Measurements from ENCODE around the gene ABCC3.

The ABCC3 gene

GRCh38 chr17:50668025-50668837 is 33.5 kb downstream of the ABCC3 start:
- no peak for DNase-seq (ENCODE audit: low read depth, low spot score)
- Histone ChIP-seq H3K9me3 (ENCODE audit: low read depth, low read length) (no peaks in the 10 kb centered on the region), H3K4me3 (no peak overlapping the region), H3K27ac (no peak overlapping the region), H3K36me3 (ENCODE audit: insufficient read depth, low read length) (no peaks in the 10 kb centered on the region), H3K9ac (ENCODE audit: insufficient read length) (no peak overlapping the region)
- no peak for TF ChIP-seq FOXP2 (optimal IDR thresholded peaks at IDR 0.05; ENCODE audit: control extremely low read depth, extremely low read length, insufficient read depth)

DNA sequence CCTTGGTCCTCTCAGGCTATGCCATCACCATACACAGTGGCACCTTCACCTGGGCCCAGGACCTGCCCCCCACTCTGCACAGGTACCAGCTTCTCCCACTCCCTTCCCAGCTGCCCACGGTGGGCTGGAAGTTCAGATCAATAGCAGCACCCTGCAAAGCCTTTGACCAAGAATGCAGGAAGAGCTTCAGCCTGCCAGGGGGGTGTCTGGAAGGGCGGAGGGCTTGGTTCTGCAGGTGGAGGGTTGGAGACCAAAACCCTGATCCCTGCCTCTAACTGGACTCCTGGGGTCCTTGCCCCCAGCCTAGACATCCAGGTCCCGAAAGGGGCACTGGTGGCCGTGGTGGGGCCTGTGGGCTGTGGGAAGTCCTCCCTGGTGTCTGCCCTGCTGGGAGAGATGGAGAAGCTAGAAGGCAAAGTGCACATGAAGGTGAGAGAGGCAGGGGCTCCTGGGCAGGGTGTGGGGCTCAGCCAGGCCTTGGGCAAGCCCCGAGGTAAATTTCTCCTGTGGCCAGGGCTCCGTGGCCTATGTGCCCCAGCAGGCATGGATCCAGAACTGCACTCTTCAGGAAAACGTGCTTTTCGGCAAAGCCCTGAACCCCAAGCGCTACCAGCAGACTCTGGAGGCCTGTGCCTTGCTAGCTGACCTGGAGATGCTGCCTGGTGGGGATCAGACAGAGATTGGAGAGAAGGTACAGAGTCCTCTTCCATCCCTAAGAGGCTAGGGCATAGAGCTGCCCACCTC is 34.3 kb downstream of the ABCC3 start:
- no peak overlapping the region for H3K9ac ChIP-seq (ENCODE audit: insufficient read length)
- no peaks in the 10 kb centered on the region for H3K36me3 ChIP-seq (ENCODE audit: insufficient read depth, low read length)
- no peak overlapping the region for H3K27ac ChIP-seq
- H3K4me3 ChIP-seq, result no peak overlapping the region
- no peaks in the 10 kb centered on the region for H3K9me3 ChIP-seq (ENCODE audit: low read depth, low read length)
- no peak for TF ChIP-seq EZH2 (IDR thresholded peaks at IDR 0.05)
- no peak for TF ChIP-seq FOXP2 (optimal IDR thresholded peaks at IDR 0.05; ENCODE audit: control extremely low read depth, extremely low read length, insufficient read depth)
- no peak for TF ChIP-seq POLR2AphosphoS5 (IDR thresholded peaks at IDR 0.05; ENCODE audit: borderline replicate concordance, low read depth, low read length)
- DNase-seq (ENCODE audit: low read depth, low spot score), result no peak

DNA sequence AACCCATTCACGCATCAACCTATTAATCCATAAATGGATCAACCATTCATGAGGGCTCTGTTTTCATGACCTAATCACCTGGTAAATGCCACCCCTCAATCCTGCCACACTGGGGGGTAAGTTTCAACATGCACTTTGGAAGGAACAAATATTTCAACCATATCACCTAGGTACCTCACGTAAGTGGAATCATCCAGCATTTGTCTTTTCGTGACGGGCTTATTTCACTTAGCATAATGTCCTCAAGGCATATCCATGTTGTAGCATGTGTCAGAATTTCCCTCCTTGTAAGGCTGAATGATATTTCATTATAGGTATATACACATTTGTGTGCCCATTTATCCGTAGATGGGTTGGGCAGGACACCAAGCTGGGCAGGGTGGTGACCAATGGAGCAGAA is 37.4 kb downstream of the ABCC3 start:
- no peak for TF ChIP-seq EZH2 (IDR thresholded peaks at IDR 0.05)
- no peak for TF ChIP-seq POLR2AphosphoS5 (IDR thresholded peaks at IDR 0.05; ENCODE audit: borderline replicate concordance, low read depth, low read length)
- TF ChIP-seq FOXP2 (optimal IDR thresholded peaks at IDR 0.05; ENCODE audit: control extremely low read depth, extremely low read length, insufficient read depth), result no peak
- no peak for DNase-seq (ENCODE audit: low read depth, low spot score)
- no peak overlapping the region for H3K4me3 ChIP-seq
- H3K27ac ChIP-seq, result no peak overlapping the region
- no peaks in the 10 kb centered on the region for H3K9me3 ChIP-seq (ENCODE audit: low read depth, low read length)
- no peak overlapping the region for H3K9ac ChIP-seq (ENCODE audit: insufficient read length)
- H3K36me3 ChIP-seq (ENCODE audit: insufficient read depth, low read length), result no peaks in the 10 kb centered on the region

DNA sequence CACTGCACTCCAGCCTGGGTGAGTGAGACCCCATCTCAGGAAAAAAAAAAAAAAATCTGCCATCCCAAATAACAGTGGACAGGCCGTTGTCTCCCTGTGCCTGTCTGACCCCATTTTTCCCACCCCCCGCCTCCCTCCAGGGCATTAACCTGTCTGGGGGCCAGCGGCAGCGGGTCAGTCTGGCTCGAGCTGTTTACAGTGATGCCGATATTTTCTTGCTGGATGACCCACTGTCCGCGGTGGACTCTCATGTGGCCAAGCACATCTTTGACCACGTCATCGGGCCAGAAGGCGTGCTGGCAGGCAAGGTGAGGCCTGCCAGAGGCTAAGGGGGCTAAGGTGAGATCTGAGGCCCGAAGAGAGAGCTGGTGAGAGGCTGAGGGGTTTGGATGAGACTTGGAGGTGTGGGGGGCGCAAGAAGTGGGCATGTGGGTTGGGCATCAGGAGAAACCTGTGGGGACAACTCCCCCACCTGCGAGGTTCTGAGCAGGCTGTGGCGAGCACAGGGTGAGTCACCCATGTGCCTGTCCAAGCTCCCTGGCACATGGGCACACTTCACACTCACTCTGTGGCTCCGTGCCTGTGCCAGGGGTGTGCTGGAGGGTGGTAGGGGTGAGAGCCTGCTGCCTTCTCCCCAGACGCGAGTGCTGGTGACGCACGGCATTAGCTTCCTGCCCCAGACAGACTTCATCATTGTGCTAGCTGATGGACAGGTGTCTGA is 38.3 kb downstream of the ABCC3 start:
- no peak for DNase-seq (ENCODE audit: low read depth, low spot score)
- Histone ChIP-seq H3K27ac (no peak overlapping the region), H3K4me3 (no peak overlapping the region), H3K9me3 (ENCODE audit: low read depth, low read length) (no peaks in the 10 kb centered on the region), H3K36me3 (ENCODE audit: insufficient read depth, low read length) (no peaks in the 10 kb centered on the region), H3K9ac (ENCODE audit: insufficient read length) (no peak overlapping the region)
- TF ChIP-seq POLR2AphosphoS5 (IDR thresholded peaks at IDR 0.05; ENCODE audit: borderline replicate concordance, low read depth, low read length) (no peak), EZH2 (IDR thresholded peaks at IDR 0.05) (no peak), FOXP2 (optimal IDR thresholded peaks at IDR 0.05; ENCODE audit: control extremely low read depth, extremely low read length, insufficient read depth) (no peak)

DNA sequence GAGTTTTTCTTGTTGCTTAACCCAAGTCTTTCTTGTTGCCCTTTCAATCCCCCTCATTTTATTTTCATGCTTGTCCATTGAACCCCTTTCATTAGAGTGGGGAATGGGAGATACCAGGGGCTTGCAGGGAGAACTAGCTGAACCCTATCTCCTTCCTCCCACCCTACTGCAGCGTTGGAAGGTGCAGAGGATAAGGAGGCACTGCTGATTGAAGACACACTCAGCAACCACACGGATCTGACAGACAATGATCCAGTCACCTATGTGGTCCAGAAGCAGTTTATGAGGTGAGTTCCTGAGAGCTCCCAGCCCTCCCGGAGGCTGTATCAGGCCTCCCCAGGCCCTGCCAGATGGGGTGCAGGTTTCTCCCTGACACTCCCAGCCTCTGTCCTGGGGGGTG is 40.5 kb downstream of the ABCC3 start:
- Histone ChIP-seq H3K4me3 (no peak overlapping the region), H3K9me3 (ENCODE audit: low read depth, low read length) (no peaks in the 10 kb centered on the region), H3K27ac (no peak overlapping the region), H3K36me3 (ENCODE audit: insufficient read depth, low read length) (no peaks in the 10 kb centered on the region), H3K9ac (ENCODE audit: insufficient read length) (no peak overlapping the region)
- no peak for TF ChIP-seq EZH2 (IDR thresholded peaks at IDR 0.05)
- no peak for DNase-seq (ENCODE audit: low read depth, low spot score)

GRCh38 chr17:50675627-50676026 is 40.9 kb downstream of the ABCC3 start:
- no peak overlapping the region for H3K9ac ChIP-seq (ENCODE audit: insufficient read length)
- TF ChIP-seq EZH2 (IDR thresholded peaks at IDR 0.05) (no peak), FOXP2 (optimal IDR thresholded peaks at IDR 0.05; ENCODE audit: control extremely low read depth, extremely low read length, insufficient read depth) (no peak), POLR2AphosphoS5 (IDR thresholded peaks at IDR 0.05; ENCODE audit: borderline replicate concordance, low read depth, low read length) (no peak)
- no peaks in the 10 kb centered on the region for H3K9me3 ChIP-seq (ENCODE audit: low read depth, low read length)
- no peak overlapping the region for H3K27ac ChIP-seq
- DNase-seq (ENCODE audit: low read depth, low spot score), result no peak
- no peaks in the 10 kb centered on the region for H3K36me3 ChIP-seq (ENCODE audit: insufficient read depth, low read length)
- no peak overlapping the region for H3K4me3 ChIP-seq

GRCh38 chr17:50676065-50676975 is 41.6 kb downstream of the ABCC3 start:
- TF ChIP-seq FOXP2 (optimal IDR thresholded peaks at IDR 0.05; ENCODE audit: control extremely low read depth, extremely low read length, insufficient read depth) (no peak), EZH2 (IDR thresholded peaks at IDR 0.05) (no peak), POLR2AphosphoS5 (IDR thresholded peaks at IDR 0.05; ENCODE audit: borderline replicate concordance, low read depth, low read length) (no peak)
- H3K36me3 ChIP-seq (ENCODE audit: insufficient read depth, low read length), result no peaks in the 10 kb centered on the region
- H3K27ac ChIP-seq, result no peak overlapping the region
- no peak overlapping the region for H3K4me3 ChIP-seq
- no peak overlapping the region for H3K9ac ChIP-seq (ENCODE audit: insufficient read length)
- no peak for DNase-seq (ENCODE audit: low read depth, low spot score)
- H3K9me3 ChIP-seq (ENCODE audit: low read depth, low read length), result no peaks in the 10 kb centered on the region
